H1 (cell line): ENCODE data around the gene YEATS4. TPM values are rescaled to one million over a fixed set of nuclear protein-coding genes. Genes with fewer than 3 reads are reported as not detected.

ENCODE experiments used
- CTCF ChIA-PET: fragments of 300-600 bp; sonication (Branson Sonifier 250); formaldehyde crosslinking; loops from one replicate; lab custom pipeline; 2021; ENCODE audit not compliant: partially characterized antibody; lab: Charles Lee
- POLR2A ChIA-PET: fragments of 300-600 bp; sonication (Branson Sonifier 250); formaldehyde crosslinking; loops from one replicate; lab custom pipeline; 2021; ENCODE audit warnings: inconsistent platforms; ENCODE audit not compliant: partially characterized antibody; lab: Charles Lee
- DNase-seq, 2 experiments: peaks; one replicate each; pipeline versions ENCODE4 v3.0.0 to v3.0.0-alpha.2; 2010 to 2022; ENCODE audit warnings: low spot score in 2 of 2, low read depth in 1 of 2, mixed read lengths in 1 of 2
- FAIRE-seq: peaks from 2 replicates; lab custom pipeline; 2011; peaks lifted over from hg19 to GRCh38; lab: Jason Lieb, UNC
- H2AFZ ChIP-seq: 2 replicates; pipeline ENCODE4 v1.8.1; 2012; ENCODE audit warnings: low read length, inconsistent platforms
- H2AK5ac ChIP-seq: 2 replicates; pipeline ENCODE4 v1.6.1; 2013; ENCODE audit warnings: low read depth, low read length
- H2BK120ac ChIP-seq: replicated peaks from 2 replicates; pipeline ENCODE3; 2013; ENCODE audit warnings: low read depth, low read length, inconsistent platforms
- H2BK12ac ChIP-seq: 2 replicates; pipeline ENCODE4 v1.6.1; 2013; ENCODE audit warnings: low read depth, low read length
- H2BK15ac ChIP-seq: 2 replicates; pipeline ENCODE4 v1.6.1; 2013; ENCODE audit warnings: low read length
- H2BK20ac ChIP-seq: 2 replicates; pipeline ENCODE4 v1.6.1; 2013; ENCODE audit warnings: low read length
- H2BK5ac ChIP-seq: 2 replicates; pipeline ENCODE4 v1.6.1; 2013; ENCODE audit warnings: low read depth, low read length
- H3K14ac ChIP-seq: 2 replicates; pipeline ENCODE4 v1.6.1; 2013; ENCODE audit warnings: inconsistent platforms; ENCODE audit not compliant: insufficient read length
- H3K18ac ChIP-seq: 2 replicates; pipeline ENCODE4 v1.6.1; 2013; ENCODE audit warnings: low read length; ENCODE audit errors: extremely low read depth
- H3K23ac ChIP-seq: 2 replicates; pipeline ENCODE4 v1.6.1; 2013; ENCODE audit warnings: inconsistent platforms; ENCODE audit not compliant: insufficient read length
- H3K23me2 ChIP-seq: 2 replicates; pipeline ENCODE4 v1.6.1; 2013; ENCODE audit warnings: low read depth, low read length
- H3K27ac ChIP-seq: 2 replicates; pipeline ENCODE4 v1.6.1; 2011; ENCODE audit warnings: low read depth, low read length, inconsistent platforms
- H3K27me3 ChIP-seq, 4 experiments: replicated peaks in 1 of 4; 1 replicate in 1 of 4; 2 replicates in 3 of 4; pipeline versions ENCODE4 v1.6.1 to v1.8.1; 2011 to 2013; ENCODE audit warnings: low read length in 3 of 4, mild to moderate bottlenecking in 3 of 4, inconsistent platforms in 2 of 4, mixed read lengths in 2 of 4, moderate library complexity in 1 of 4; ENCODE audit not compliant: control insufficient read depth in 3 of 4, insufficient read depth in 3 of 4; ENCODE audit errors: extremely low read depth in 1 of 4
- H3K36me3 ChIP-seq, 4 experiments: 2 replicates each; pipeline versions ENCODE4 v1.6.1 to v1.8.1; 2011 to 2013; ENCODE audit warnings: mild to moderate bottlenecking in 4 of 4, low read length in 3 of 4, moderate library complexity in 2 of 4, control low read depth in 1 of 4, inconsistent platforms in 1 of 4; ENCODE audit not compliant: insufficient read depth in 4 of 4, control insufficient read depth in 2 of 4
- H3K4ac ChIP-seq: replicated peaks from 2 replicates; pipeline ENCODE3; 2013; ENCODE audit warnings: low read length, low read depth, mixed read lengths, inconsistent platforms; ENCODE audit not compliant: insufficient read length
- H3K4me1 ChIP-seq, 4 experiments: replicated peaks in 1 of 4; 1 replicate in 1 of 4; 2 replicates in 3 of 4; pipeline versions ENCODE4 v1.6.1 to v1.8.1; 2011 to 2013; ENCODE audit warnings: low read length in 3 of 4, inconsistent platforms in 2 of 4, mixed read lengths in 1 of 4; ENCODE audit not compliant: insufficient read depth in 4 of 4, control insufficient read depth in 3 of 4
- H3K4me2 ChIP-seq, 2 experiments: 2 replicates each; pipeline versions ENCODE4 v1.6.1 to v1.8.1; 2011 to 2013; ENCODE audit warnings: low read depth in 2 of 2, low read length in 2 of 2, control low read depth in 1 of 2, inconsistent platforms in 1 of 2, mild to moderate bottlenecking in 1 of 2; ENCODE audit not compliant: insufficient read depth in 1 of 2
- H3K4me3 ChIP-seq, 4 experiments: fragments of 200-600, 300-600 bp in 1 of 4; sonication (generic), shearing (Covaris generic), sonication (Bioruptor Twin) in 1 of 4; 2 replicates each; pipeline versions ENCODE4 v1.5.1 to v1.8.1; 2011 to 2016; ENCODE audit warnings: low read length in 4 of 4, low read depth in 3 of 4, control low read depth in 2 of 4, inconsistent platforms in 2 of 4, mild to moderate bottlenecking in 2 of 4, mixed read lengths in 1 of 4, moderate library complexity in 1 of 4; ENCODE audit not compliant: insufficient read depth in 2 of 4; ENCODE audit errors: extremely low read depth in 1 of 4
- H3K56ac ChIP-seq: replicated peaks from 2 replicates; pipeline ENCODE3; 2013; ENCODE audit warnings: low read depth, mild to moderate bottlenecking, mixed read lengths, low read length, inconsistent platforms; ENCODE audit not compliant: insufficient read length
- H3K79me1 ChIP-seq: 2 replicates; pipeline ENCODE4 v1.6.1; 2013; ENCODE audit warnings: low read depth, low read length, control low read depth
- H3K79me2 ChIP-seq, 2 experiments: 2 replicates each; pipeline versions ENCODE4 v1.6.1 to v1.8.1; 2012 to 2013; ENCODE audit warnings: low read length in 2 of 2, mild to moderate bottlenecking in 2 of 2, inconsistent platforms in 1 of 2; ENCODE audit not compliant: insufficient read depth in 2 of 2, control insufficient read depth in 1 of 2
- H3K9ac ChIP-seq, 4 experiments: replicated peaks in 1 of 4; 1 replicate in 1 of 4; 2 replicates in 3 of 4; pipeline versions ENCODE4 v1.6.1 to v1.8.1; 2011 to 2013; ENCODE audit warnings: low read depth in 3 of 4, low read length in 3 of 4, control low read depth in 2 of 4, mild to moderate bottlenecking in 2 of 4, moderate library complexity in 2 of 4, inconsistent platforms in 1 of 4; ENCODE audit errors: extremely low read depth in 1 of 4
- H3K9me3 ChIP-seq, 2 experiments: 2 replicates each; pipeline versions ENCODE4 v1.6.1 to v1.8.1; 2012 to 2013; ENCODE audit warnings: mild to moderate bottlenecking in 2 of 2, moderate library complexity in 2 of 2, control low read depth in 1 of 2, inconsistent platforms in 1 of 2, low read depth in 1 of 2, low read length in 1 of 2, mixed read lengths in 1 of 2; ENCODE audit not compliant: insufficient read depth in 2 of 2
- H4K20me1 ChIP-seq, 2 experiments: replicated peaks in 1 of 2; 2 replicates each; pipeline versions ENCODE3 to v1.8.1; 2011 to 2013; ENCODE audit warnings: inconsistent platforms in 2 of 2, low read length in 2 of 2, mild to moderate bottlenecking in 1 of 2; ENCODE audit not compliant: insufficient read depth in 2 of 2, control insufficient read depth in 1 of 2
- H4K5ac ChIP-seq: 2 replicates; pipeline ENCODE4 v1.6.1; 2013; ENCODE audit warnings: low read length, low read depth, mixed read lengths, inconsistent platforms; ENCODE audit not compliant: insufficient read length
- H4K8ac ChIP-seq: 2 replicates; pipeline ENCODE4 v1.8.0; 2013; ENCODE audit warnings: mild to moderate bottlenecking, moderate library complexity, low read length, inconsistent platforms; ENCODE audit not compliant: insufficient read depth; ENCODE audit errors: extremely low read depth
- H4K91ac ChIP-seq: replicated peaks from 2 replicates; pipeline ENCODE3; 2013; ENCODE audit warnings: low read length, mixed read lengths, inconsistent platforms; ENCODE audit not compliant: insufficient read length
- ASH2L ChIP-seq: fragments of 200-600, 300-600 bp; sonication (generic); IDR thresholded peaks from one replicate; pipeline ENCODE4 v1.7.1; 2017; ENCODE audit warnings: low read length
- BCL11A ChIP-seq, 2 experiments: IDR thresholded peaks; one replicate each; pipeline ENCODE4 v1.6.1; 2011; ENCODE audit warnings: low read depth in 2 of 2, low read length in 2 of 2, mild to moderate bottlenecking in 2 of 2
- CBX8 ChIP-seq: fragments of 300-800, 300-1000 bp; sonication (generic); IDR thresholded peaks from 2 replicates; pipeline ENCODE4 v1.7.1; 2016; ENCODE audit warnings: low read depth, low read length, borderline replicate concordance
- FOSL1 ChIP-seq: IDR thresholded peaks from 2 replicates; pipeline ENCODE4 v1.6.1; 2011; ENCODE audit warnings: mild to moderate bottlenecking, low read depth, low read length, moderate library complexity; ENCODE audit not compliant: insufficient read depth
- NRF1 ChIP-seq: IDR thresholded peaks from 2 replicates; pipeline ENCODE4 v1.6.1; 2011; ENCODE audit warnings: mild to moderate bottlenecking, low read depth, low read length, improper control_type of control experiment
- POLR2A ChIP-seq, 2 experiments: IDR thresholded peaks; 1 replicate in 1 of 2; 2 replicates in 1 of 2; pipeline ENCODE4 v1.6.1; 2011; ENCODE audit warnings: low read depth in 2 of 2, low read length in 2 of 2, mild to moderate bottlenecking in 2 of 2; ENCODE audit errors: control extremely low read depth in 1 of 2
- RAD21 ChIP-seq, 2 experiments: IDR thresholded peaks in 1 of 2; conservative IDR thresholded peaks in 1 of 2; 2 replicates each; pipeline ENCODE4 v1.6.1; 2011; ENCODE audit warnings: low read depth in 2 of 2, low read length in 2 of 2, improper control_type of control experiment in 1 of 2, inconsistent platforms in 1 of 2, mild to moderate bottlenecking in 1 of 2, moderate library complexity in 1 of 2
- SAP30 ChIP-seq: fragments of 300-600 bp; sonication (generic); IDR thresholded peaks from 2 replicates; pipeline ENCODE4 v1.7.1; 2012; ENCODE audit warnings: low read length, moderate library complexity, mild to moderate bottlenecking, inconsistent platforms; ENCODE audit not compliant: insufficient read depth, insufficient replicate concordance
- SIN3A ChIP-seq, 2 experiments: IDR thresholded peaks in 1 of 2; conservative IDR thresholded peaks in 1 of 2; 2 replicates each; pipeline ENCODE4 v1.6.1; 2011 to 2012; ENCODE audit warnings: low read length in 2 of 2, improper control_type of control experiment in 1 of 2, low read depth in 1 of 2, mild to moderate bottlenecking in 1 of 2
- ZNF274 ChIP-seq: IDR thresholded peaks from 2 replicates; pipeline ENCODE4 v1.7.0; 2012; ENCODE audit warnings: low read length, borderline replicate concordance; ENCODE audit errors: extremely low read depth
- polyA plus RNA-seq, 7 experiments: library from polyadenylated mRNA; depleted of rRNA in 3 of 7; stranded (reverse) in 5 of 7; unstranded in 2 of 7; fragments of >200 nt in 5 of 7; fragments of 200-250 nt in 2 of 7; gene quantifications; 1 replicate in 5 of 7; 2 replicates in 1 of 7; 4 replicates in 1 of 7; pipeline versions ENCODE4 v1.2.1 to v1.2.3, GENCODE V29; 2011 to 2013; ENCODE audit warnings: missing spikeins in 2 of 7, mixed read lengths in 2 of 7
- total RNA-seq: library from RNA; stranded (reverse); fragmentation: NEBNext Ultra II Directional; extraction: Animal tissue kit (Norgen Biotek cat#: 25700); gene quantifications from 2 replicates; pipeline ENCODE4 v1.2.1, GENCODE V29; 2021

The YEATS4 gene
- total and polyA plus RNA-seq, 2 of the 8 experiments (the other 6 are each of a cell fraction or from before 2014, with no cell fraction given), result 25.7 to 32.5 TPM

DNA sequence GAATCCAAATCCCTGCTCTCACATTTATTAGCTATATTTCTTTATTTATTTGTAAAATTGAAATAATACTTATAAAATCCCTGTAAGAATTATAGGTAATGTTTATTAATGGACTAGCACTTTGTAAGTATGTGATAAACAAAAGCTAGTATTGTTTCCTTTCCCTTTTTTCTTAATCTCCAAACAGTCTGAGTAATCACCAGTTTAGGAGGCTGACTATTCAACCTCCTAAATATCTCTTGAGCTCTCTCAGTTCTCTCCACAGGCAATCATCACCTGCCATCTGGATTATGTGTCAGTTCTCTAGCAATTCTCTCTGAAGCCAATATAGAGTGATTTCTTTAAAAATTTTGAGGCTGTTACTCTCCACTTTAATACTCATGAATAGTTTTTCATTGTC lies 20.6 kb upstream of the YEATS4 start:
- Histone ChIP-seq H3K79me2 (no peaks in the 10 kb centered on the region), H4K91ac (no peak overlapping the region), H3K4me3 (no peak overlapping the region), H2BK20ac (no peak overlapping the region), H3K14ac (no peak overlapping the region), H3K23ac (no peak overlapping the region), H2BK5ac (no peak overlapping the region), H3K27ac (no peak overlapping the region), H3K36me3 (no peaks in the 10 kb centered on the region), H2AFZ (no peak overlapping the region), H3K18ac (no peak overlapping the region), H4K5ac (no peak overlapping the region), H4K20me1 (no peaks in the 10 kb centered on the region), H3K4ac (no peak overlapping the region), H3K79me1 (no peaks in the 10 kb centered on the region), H3K4me1 (no peaks in the 10 kb centered on the region), H2BK12ac (no peak overlapping the region), H4K8ac (no peak overlapping the region), H2AK5ac (no peak overlapping the region), H3K27me3 (no peaks in the 10 kb centered on the region), H3K9me3 (no peaks in the 10 kb centered on the region), H3K56ac (no peak overlapping the region), H2BK120ac (no peak overlapping the region), H2BK15ac (no peak overlapping the region), H3K4me2 (no peak overlapping the region), H3K23me2 (no peaks in the 10 kb centered on the region), H3K9ac (no peak overlapping the region)
- FAIRE-seq, result no peak
- TF ChIP-seq CBX8, result no peak
- no peak for TF ChIP-seq POLR2A (IDR thresholded peaks at IDR 0.05; ENCODE audit: control extremely low read depth in 1 of 2, low read depth in 2 of 2, low read length in 2 of 2)
- TF ChIP-seq BCL11A (IDR thresholded peaks at IDR 0.05; ENCODE audit: low read depth in 2 of 2, low read length in 2 of 2), result no peak
- TF ChIP-seq SAP30, result no peak
- no peak for TF ChIP-seq SIN3A (conservative IDR thresholded peaks at IDR 0.05 in 1 of 2, IDR thresholded peaks at IDR 0.05 in 1 of 2; ENCODE audit: low read depth in 1 of 2, low read length in 2 of 2)
- TF ChIP-seq ZNF274, result no peak
- no peak for TF ChIP-seq RAD21 (IDR thresholded peaks at IDR 0.05 in 1 of 2, conservative IDR thresholded peaks at IDR 0.05 in 1 of 2; ENCODE audit: low read depth in 2 of 2, low read length in 2 of 2)
- no peak for TF ChIP-seq NRF1
- no peak for TF ChIP-seq ASH2L
- no peak for TF ChIP-seq FOSL1
- ChIA-PET POLR2A (no interaction called here), CTCF (interaction anchor here (0.6 to 1.4 kb wide), 2 partner anchors 48 to 53 kb away, joined by 3 to 4 read pairs; no protein-coding TSS in a partner anchor)
- DNase-seq, result no peak
